ENCODE measurements around the gene ANTXR1.
A peak's percentile ranks its signal among the peaks of the same experiment; 100 is the strongest.

The ANTXR1 gene

DNA sequence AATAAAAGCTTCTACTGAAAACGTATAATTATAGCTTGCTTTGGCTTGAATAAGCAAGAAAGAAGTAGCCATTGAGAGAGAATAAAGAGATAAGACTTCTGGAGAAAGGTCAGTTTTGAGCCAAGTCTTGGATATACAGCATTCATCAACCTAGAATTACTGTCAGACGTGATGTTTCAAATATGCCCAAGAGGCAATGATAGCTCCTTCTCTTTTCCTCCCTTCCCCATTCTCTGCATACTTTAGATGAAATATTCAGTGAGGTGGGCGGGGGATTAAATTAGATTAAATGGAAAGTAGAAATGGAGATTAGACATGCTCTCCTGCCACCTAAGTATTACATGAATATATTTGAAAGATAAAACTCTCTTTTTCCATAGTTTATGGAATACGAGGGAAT, 8.7 kb downstream of the ANTXR1 start:
- H3K27ac Mint-ChIP-seq, result no peak overlapping the region

GRCh38 chr2:69022548-69022947, 9.6 kb downstream of the ANTXR1 start:
- Mint-ChIP-seq H3K4me3 (no peak overlapping the region), H3K27me3 (ENCODE audit: low read depth) (no peaks in the 10 kb centered on the region)
- TF ChIP-seq, protein P1, sequence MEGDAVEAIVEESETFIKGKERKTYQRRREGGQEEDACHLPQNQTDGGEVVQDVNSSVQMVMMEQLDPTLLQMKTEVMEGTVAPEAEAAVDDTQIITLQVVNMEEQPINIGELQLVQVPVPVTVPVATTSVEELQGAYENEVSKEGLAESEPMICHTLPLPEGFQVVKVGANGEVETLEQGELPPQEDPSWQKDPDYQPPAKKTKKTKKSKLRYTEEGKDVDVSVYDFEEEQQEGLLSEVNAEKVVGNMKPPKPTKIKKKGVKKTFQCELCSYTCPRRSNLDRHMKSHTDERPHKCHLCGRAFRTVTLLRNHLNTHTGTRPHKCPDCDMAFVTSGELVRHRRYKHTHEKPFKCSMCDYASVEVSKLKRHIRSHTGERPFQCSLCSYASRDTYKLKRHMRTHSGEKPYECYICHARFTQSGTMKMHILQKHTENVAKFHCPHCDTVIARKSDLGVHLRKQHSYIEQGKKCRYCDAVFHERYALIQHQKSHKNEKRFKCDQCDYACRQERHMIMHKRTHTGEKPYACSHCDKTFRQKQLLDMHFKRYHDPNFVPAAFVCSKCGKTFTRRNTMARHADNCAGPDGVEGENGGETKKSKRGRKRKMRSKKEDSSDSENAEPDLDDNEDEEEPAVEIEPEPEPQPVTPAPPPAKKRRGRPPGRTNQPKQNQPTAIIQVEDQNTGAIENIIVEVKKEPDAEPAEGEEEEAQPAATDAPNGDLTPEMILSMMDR (IDR thresholded peaks at IDR 0.05; ENCODE audit: unreplicated experiment in 3 of 3), result no peak

More for the DNA sequence above, 8.7 kb downstream of the ANTXR1 start:
- peaks cover 15% of the 10 kb centered on the region for H3K36me3 Mint-ChIP-seq (ENCODE audit: low read depth)
- no peak overlapping the region for H3K4me3 Mint-ChIP-seq
- no peaks in the 10 kb centered on the region for H3K27me3 Mint-ChIP-seq (ENCODE audit: low read depth)
- H3K4me1 Mint-ChIP-seq, result peaks cover 45% of the 10 kb centered on the region
- H3K9me3 Mint-ChIP-seq, result peaks cover 4% of the 10 kb centered on the region
- TF ChIP-seq, protein P1 (IDR thresholded peaks at IDR 0.05; ENCODE audit: unreplicated experiment in 3 of 3), result no peak

GRCh38 chr2:69023236-69023635, 10.3 kb downstream of the ANTXR1 start:
- Mint-ChIP-seq H3K36me3 (ENCODE audit: low read depth) (peaks cover 16% of the 10 kb centered on the region), H3K4me3 (no peak overlapping the region), H3K27me3 (ENCODE audit: low read depth) (no peaks in the 10 kb centered on the region), H3K9me3 (peaks cover 15% of the 10 kb centered on the region), H3K4me1 (peaks cover 30% of the 10 kb centered on the region), H3K27ac (no peak overlapping the region)
- TF ChIP-seq, protein P1 (IDR thresholded peaks at IDR 0.05; ENCODE audit: unreplicated experiment in 3 of 3), result no peak

More at GRCh38 chr2:69022548-69022947, 9.6 kb downstream of the ANTXR1 start:
- peaks cover 37% of the 10 kb centered on the region for H3K4me1 Mint-ChIP-seq
- peaks cover 12% of the 10 kb centered on the region for H3K9me3 Mint-ChIP-seq
- no peak overlapping the region for H3K27ac Mint-ChIP-seq
- peaks cover 16% of the 10 kb centered on the region for H3K36me3 Mint-ChIP-seq (ENCODE audit: low read depth)

DNA sequence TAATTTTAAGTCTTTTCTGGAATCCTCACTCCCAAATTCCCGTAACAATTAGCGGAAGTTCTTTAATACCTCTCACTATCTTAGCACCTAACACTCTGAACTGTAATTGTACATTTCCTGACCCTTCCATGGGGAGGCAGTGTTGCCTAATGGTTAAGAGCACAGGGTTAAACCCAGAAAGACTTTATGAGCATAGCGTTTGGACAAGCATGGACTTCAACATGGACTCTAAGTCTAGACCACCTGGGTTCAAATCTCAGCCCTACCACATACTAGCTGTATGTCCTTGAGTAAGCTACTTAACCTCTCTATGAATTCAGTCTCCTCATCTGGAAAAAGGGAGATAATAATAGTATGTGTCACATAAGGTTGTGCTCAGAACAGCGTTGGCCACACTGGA, 13.0 kb downstream of the ANTXR1 start:
- no peak overlapping the region for H3K4me3 Mint-ChIP-seq
- H3K4me1 Mint-ChIP-seq, result peaks cover 13% of the 10 kb centered on the region
- H3K27me3 Mint-ChIP-seq (ENCODE audit: low read depth), result no peaks in the 10 kb centered on the region
- TF ChIP-seq, protein P1 (IDR thresholded peaks at IDR 0.05; ENCODE audit: unreplicated experiment in 3 of 3), result peak in 1 of 3 experiments; percentile 26
- H3K27ac Mint-ChIP-seq, result no peak overlapping the region
- peaks cover 16% of the 10 kb centered on the region for H3K36me3 Mint-ChIP-seq (ENCODE audit: low read depth)
- H3K9me3 Mint-ChIP-seq, result peaks cover 15% of the 10 kb centered on the region

DNA sequence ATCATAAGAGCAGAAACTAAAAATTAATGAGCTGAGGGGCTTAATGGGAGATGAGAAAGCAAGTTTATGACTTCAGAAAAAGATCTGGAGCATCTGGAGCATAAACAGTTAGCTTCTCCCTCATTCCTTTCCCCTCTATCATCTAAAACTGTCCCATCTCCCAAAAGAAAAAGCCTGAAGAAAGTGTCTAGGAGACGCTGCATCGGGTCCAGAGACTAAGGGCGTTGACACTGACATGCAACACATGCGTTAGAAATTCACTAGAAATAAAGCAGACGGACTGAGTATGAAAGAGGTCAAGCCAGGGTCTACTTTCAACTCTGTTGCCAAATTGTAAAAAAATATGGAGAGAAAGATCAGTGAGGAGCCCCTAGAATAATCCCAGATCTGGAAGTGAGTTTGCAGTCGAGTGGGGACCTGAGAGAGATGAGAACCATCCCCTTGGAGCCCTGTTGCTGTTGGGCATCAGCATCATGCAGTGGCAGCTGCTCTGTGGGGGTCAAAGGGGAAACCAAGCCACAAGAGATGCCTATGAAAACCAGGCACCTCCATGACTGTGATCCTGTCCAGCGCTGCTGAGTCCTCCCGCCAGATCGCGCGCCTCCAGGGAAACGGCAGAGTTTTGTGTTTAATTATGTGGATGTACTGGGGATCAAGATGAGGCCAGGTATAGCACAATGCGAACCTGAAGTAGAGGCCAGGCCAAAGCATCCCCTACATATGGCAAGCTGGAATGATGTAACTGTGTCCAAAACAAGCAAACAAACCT, 13.9 kb downstream of the ANTXR1 start:
- Mint-ChIP-seq H3K4me3 (no peak overlapping the region), H3K9me3 (peaks cover 15% of the 10 kb centered on the region), H3K4me1 (peaks cover 12% of the 10 kb centered on the region), H3K36me3 (ENCODE audit: low read depth) (peaks cover 16% of the 10 kb centered on the region), H3K27ac (no peak overlapping the region), H3K27me3 (ENCODE audit: low read depth) (no peaks in the 10 kb centered on the region)
- TF ChIP-seq, protein P1 (IDR thresholded peaks at IDR 0.05; ENCODE audit: unreplicated experiment in 3 of 3), result no peak
